ENCODE data around the gene MAP3K8. TPM values are rescaled to one million over a fixed set of nuclear protein-coding genes. Genes with fewer than 3 reads are reported as not detected.

The MAP3K8 gene
- 6.1 and 10.7 TPM in 2 replicates for total RNA-seq (2014; rRNA removed; shearing (Covaris generic))

GRCh38 chr10:30433730-30434272 lies at the start of gene MAP3K8:
Gene MAP3K8, plus strand, starts transcription at chr10:30434184. Its CDS starts 4,755 bp downstream, at chr10:30438939.
- in situ Hi-C loops (cut with HindIII; ENCODE audit: low sequenced_read_pairs), result no loop called here
- DNase-seq (ENCODE audit: low spot score), result peak; percentile 56

GRCh38 chr10:30384701-30385201 lies 49.2 kb upstream of the MAP3K8 start:
- in situ Hi-C loops (cut with HindIII; ENCODE audit: low sequenced_read_pairs), result no loop called here
- DNase-seq (ENCODE audit: low spot score), result peak; percentile 2

GRCh38 chr10:30386801-30387588 lies 47.0 kb upstream of the MAP3K8 start:
- in situ Hi-C loops (cut with HindIII; ENCODE audit: low sequenced_read_pairs), result no loop called here

GRCh38 chr10:30387646-30388243 lies 46.2 kb upstream of the MAP3K8 start:
- no peak for DNase-seq (ENCODE audit: low spot score)
- in situ Hi-C loops (cut with HindIII; ENCODE audit: low sequenced_read_pairs), result no loop called here

More at GRCh38 chr10:30386801-30387588, 47.0 kb upstream of the MAP3K8 start:
- DNase-seq (ENCODE audit: low spot score), result no peak

- in situ Hi-C loops (cut with HindIII; ENCODE audit: low sequenced_read_pairs), result no loop called here
- DNase-seq (ENCODE audit: low spot score), result no peak
These were observed 44.4 kb upstream of the MAP3K8 start for GRCh38 chr10:30389543-30389942.

- DNase-seq (ENCODE audit: low spot score), result no peak
- in situ Hi-C loops (cut with HindIII; ENCODE audit: low sequenced_read_pairs), result no loop called here
These were observed 43.8 kb upstream of the MAP3K8 start for GRCh38 chr10:30390207-30390606.

- in situ Hi-C loops (cut with HindIII; ENCODE audit: low sequenced_read_pairs), result no loop called here
- no peak for DNase-seq (ENCODE audit: low spot score)
These were observed 42.7 kb upstream of the MAP3K8 start for GRCh38 chr10:30391266-30391665.

GRCh38 chr10:30392564-30392990 lies 41.4 kb upstream of the MAP3K8 start:
- in situ Hi-C loops (cut with HindIII; ENCODE audit: low sequenced_read_pairs), result no loop called here
- DNase-seq (ENCODE audit: low spot score), result peak; percentile 34

- DNase-seq (ENCODE audit: low spot score), result no peak
- in situ Hi-C loops (cut with HindIII; ENCODE audit: low sequenced_read_pairs), result no loop called here
These were observed 37.7 kb upstream of the MAP3K8 start for GRCh38 chr10:30396293-30396692.

- DNase-seq (ENCODE audit: low spot score), result no peak
- in situ Hi-C loops (cut with HindIII; ENCODE audit: low sequenced_read_pairs), result no loop called here
These were observed 37.3 kb upstream of the MAP3K8 start for GRCh38 chr10:30396698-30397097.

GRCh38 chr10:30398193-30398592 lies 35.8 kb upstream of the MAP3K8 start:
- in situ Hi-C loops (cut with HindIII; ENCODE audit: low sequenced_read_pairs), result no loop called here
- DNase-seq (ENCODE audit: low spot score), result no peak

GRCh38 chr10:30398788-30399187 lies 35.2 kb upstream of the MAP3K8 start:
- in situ Hi-C loops (cut with HindIII; ENCODE audit: low sequenced_read_pairs), result no loop called here
- no peak for DNase-seq (ENCODE audit: low spot score)

- no peak for DNase-seq (ENCODE audit: low spot score)
- in situ Hi-C loops (cut with HindIII; ENCODE audit: low sequenced_read_pairs), result no loop called here
These were observed 30.5 kb upstream of the MAP3K8 start for GRCh38 chr10:30403494-30403893.

GRCh38 chr10:30404540-30404939 lies 29.4 kb upstream of the MAP3K8 start:
- DNase-seq (ENCODE audit: low spot score), result no peak
- in situ Hi-C loops (cut with HindIII; ENCODE audit: low sequenced_read_pairs), result no loop called here

GRCh38 chr10:30411263-30411662 lies 22.7 kb upstream of the MAP3K8 start:
- in situ Hi-C loops (cut with HindIII; ENCODE audit: low sequenced_read_pairs), result no loop called here
- DNase-seq (ENCODE audit: low spot score), result no peak

GRCh38 chr10:30412901-30413300 lies 21.1 kb upstream of the MAP3K8 start:
- in situ Hi-C loops (cut with HindIII; ENCODE audit: low sequenced_read_pairs), result no loop called here
- no peak for DNase-seq (ENCODE audit: low spot score)

- in situ Hi-C loops (cut with HindIII; ENCODE audit: low sequenced_read_pairs), result no loop called here
- DNase-seq (ENCODE audit: low spot score), result peak; percentile 25
These were observed 19.9 kb upstream of the MAP3K8 start for GRCh38 chr10:30413996-30414576.

GRCh38 chr10:30415593-30415992 lies 18.4 kb upstream of the MAP3K8 start:
- DNase-seq (ENCODE audit: low spot score), result no peak
- in situ Hi-C loops (cut with HindIII; ENCODE audit: low sequenced_read_pairs), result no loop called here

GRCh38 chr10:30417301-30417700 lies 16.7 kb upstream of the MAP3K8 start:
- in situ Hi-C loops (cut with HindIII; ENCODE audit: low sequenced_read_pairs), result no loop called here

GRCh38 chr10:30420266-30420665 lies 13.7 kb upstream of the MAP3K8 start:
- in situ Hi-C loops (cut with HindIII; ENCODE audit: low sequenced_read_pairs), result no loop called here
- no peak for DNase-seq (ENCODE audit: low spot score)

More at GRCh38 chr10:30417301-30417700, 16.7 kb upstream of the MAP3K8 start:
- DNase-seq (ENCODE audit: low spot score), result no peak

Measured in G401 (cell line).